GM19351 (cell line): ENCODE data around the gene GNAI1.

Experiments used
- ATAC-seq: cut with Tn5 transposase; IDR thresholded peaks from one replicate; pipeline ENCODE4 v1.9.1; 2021; ENCODE audit warnings: mild to moderate bottlenecking, moderate library complexity; ENCODE audit not compliant: unreplicated experiment

GNAI1 gene

DNA sequence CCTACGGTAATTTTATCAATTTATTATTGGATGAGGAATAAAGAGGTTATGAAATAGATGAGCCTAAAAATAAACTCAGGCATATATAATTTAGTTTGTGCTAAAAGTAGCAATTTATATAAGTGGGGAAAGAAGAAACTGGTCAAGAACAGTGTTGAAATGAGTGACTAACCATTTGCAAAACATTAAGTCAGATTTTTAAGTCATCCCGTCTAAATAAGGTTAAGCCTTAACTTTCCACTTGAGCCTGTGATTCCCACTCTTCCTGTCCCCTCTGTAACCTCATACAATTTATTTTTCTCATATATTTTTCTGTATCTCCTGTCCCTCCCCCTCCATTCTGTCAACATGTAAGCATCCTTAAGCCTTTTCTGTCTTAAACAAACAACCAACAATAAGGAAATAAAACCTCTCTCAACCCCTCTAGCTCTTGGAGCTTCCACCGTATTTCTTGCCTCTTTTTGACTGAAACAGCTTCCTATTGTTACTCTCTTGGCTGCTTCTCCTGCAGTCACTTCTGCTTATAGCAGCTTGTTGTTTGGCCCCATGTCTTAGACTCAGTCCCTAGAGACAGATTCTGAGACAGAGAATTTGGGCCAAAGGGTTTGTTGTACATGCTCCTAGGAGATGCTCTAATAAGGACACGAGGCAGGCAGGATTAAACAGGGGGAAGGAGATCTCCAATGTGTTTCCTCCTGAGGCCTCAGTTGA lies 109.7 kb downstream of the GNAI1 start:
- ATAC-seq: no peak

DNA sequence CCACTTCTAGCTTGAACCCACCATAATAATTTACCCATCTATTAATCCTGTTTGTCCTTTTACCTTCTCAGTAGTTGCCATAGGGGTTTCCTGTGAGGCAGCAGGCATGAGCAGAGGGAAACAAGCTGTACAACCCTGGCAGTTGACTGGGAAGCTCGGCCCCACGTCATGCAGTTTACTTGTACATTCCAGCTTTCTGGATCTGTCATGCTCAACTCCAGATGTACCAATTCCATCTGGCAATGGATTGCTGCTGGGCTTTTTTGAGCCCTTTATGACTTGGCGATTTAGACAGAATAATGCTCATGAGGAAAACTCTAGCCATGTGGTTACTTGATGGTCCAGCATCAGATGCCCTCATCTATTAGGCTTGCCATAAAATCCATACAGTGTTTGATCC lies 112.5 kb downstream of the GNAI1 start:
- no peak for ATAC-seq

DNA sequence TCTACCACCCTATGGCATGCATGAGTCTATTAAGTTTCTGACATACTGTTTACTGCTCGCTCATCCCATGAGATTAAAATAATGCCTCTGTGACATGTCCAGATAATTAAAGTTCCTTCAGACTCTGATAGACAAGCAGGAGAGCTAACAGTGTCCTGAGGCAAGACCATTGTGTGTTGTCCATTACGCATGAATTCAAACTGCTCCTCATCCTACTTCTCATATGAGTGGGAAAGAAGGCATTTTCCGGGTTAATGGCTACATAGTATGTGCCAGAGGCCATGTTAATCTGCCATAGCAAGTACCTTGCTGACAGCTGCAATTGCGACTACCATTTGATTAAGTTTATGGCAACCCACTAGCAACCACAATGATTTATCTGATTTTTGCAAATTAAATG lies 113.3 kb downstream of the GNAI1 start:
- ATAC-seq: no peak

DNA sequence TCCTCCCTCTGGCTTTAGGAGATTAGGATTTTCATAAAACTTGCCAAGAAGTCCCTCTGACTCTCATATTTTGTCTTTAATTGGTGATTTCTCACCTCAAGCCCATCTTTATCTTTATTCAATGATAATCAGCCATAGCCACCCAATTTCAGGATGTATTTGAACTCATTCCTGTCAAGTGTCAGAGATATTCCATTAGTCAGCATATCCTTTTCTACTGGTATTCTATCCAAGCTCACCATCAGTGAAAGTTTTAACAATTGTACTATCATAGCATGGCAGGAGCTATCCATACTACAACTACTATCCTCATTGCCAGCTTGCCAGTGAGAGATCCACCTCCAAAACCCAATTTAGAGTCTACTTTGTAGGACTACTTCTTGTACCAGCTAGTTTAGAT lies 114.6 kb downstream of the GNAI1 start:
- no peak for ATAC-seq

DNA sequence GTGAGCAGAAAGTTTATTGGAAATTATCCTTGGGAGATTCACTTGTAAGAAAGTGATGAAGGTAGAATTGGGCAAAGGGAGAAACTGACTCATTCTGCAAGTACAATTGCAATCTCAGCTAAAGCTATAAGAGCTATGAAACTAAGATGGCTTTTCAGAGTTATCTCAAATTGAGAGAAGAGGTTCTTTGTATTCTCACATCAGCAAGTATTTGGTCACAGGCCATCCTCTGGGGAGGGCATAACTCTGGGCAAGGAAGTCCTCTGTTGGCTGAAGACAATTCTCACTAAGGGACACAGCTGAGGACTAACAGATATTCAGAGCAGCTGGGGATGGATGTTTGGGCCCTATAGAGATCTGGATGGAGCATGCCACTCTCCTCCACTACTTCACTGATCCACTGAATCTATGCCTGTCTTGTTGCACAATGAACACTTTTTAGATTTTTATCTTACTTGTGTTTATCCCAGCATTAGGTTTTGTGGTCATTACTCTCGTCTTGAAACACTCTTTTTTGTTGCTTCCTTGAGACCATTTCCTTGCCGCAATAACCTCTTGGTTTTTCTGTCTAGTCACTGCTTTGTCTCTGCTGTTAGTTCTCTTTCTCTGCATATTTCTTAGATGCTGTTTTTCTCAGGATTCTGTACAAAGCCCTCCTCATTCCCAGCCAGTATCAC lies 115.1 kb downstream of the GNAI1 start:
- no peak for ATAC-seq

DNA sequence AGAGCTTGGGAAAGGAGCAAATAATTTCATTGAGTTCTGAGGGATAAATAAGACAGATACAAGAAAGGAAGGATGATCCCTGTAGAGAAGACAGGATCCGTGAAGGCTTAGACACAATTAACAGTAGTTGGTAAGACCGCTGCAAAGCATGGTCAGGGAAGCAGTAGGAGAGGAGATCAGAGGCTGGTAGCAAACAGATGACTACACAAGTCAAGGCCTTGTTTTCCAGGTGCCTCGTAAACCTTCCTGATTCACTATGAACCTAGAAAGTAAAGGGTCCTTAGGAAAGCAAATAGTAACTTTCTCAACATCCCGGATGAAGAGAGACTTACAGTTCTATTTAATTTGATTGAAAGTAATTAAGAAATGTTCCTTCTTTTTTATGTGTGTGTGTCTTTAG lies 118.6 kb downstream of the GNAI1 start:
- no peak for ATAC-seq

DNA sequence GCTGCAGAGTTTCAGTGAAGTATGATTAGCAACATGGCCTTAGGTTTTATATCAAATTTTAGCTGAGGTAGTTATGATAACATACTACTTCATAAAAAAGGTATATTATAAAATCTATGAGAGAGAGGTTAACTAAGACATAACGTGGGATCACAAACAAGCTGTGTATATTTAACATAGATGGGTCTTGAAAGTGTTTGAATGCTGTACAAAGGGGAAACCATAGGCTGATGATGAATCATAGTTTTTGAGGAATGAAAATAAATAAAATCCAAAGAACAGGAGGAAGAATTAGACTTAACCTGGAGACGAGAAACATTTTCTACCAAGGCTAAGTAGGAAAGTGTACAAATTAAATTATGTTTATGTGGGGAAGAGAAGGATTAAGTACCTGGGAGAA lies 119.0 kb downstream of the GNAI1 start:
- no peak for ATAC-seq

DNA sequence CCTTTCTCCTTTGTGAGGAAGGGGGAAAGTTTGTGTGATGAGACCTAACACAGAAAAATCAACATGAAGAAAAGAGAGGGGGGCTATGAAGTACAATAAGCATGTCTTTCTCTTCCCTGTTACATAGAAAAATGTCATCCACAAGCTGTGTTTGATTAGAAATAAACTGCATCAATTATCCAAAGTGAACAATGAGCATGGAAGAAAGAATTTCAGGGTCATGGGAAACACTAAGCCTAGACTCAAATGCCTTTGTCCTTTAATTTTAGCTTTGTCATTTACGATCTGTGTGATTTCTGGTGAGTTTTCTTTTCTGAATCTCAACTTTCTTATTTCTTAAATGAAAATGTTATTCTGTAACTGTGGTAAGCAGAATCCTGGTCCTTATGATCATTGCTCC lies 121.0 kb downstream of the GNAI1 start:
- ATAC-seq: no peak

DNA sequence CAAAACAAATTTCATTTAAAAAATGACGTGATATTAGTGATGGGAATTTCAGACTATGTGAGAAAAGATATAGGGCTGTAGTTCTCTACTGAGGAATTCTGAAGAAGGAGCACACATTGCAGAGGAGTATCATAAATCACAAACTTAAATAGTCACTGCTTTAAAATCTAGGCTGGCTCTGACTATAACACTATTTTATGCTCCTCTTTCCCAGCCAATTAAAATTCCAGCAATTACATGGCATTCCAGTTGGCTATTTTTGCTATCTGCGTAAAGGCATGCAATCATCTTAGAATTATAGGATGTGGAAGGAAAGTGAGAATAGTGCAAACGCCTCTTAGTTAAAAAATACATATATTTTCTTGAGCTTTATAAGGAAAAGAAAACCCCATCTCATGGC lies 123.1 kb downstream of the GNAI1 start:
- no peak for ATAC-seq

DNA sequence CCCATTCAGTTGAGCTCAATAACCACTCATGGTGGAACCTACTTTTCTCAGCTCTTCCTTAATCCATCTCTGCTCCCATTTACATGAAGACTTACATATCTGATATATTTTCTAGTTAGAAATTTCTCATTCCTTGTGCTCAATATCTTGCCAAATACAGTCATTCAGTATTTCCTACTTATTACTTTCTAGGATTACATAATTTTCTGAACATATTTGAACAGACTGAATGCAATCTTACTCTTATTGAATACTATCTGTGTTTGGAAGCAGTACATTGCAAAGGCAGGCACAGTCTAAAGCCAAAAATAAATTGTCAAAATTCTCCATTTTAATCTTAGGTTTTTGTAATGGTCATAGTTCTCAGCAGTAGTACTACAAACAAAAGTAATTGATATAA lies 126.0 kb downstream of the GNAI1 start:
- no peak for ATAC-seq

DNA sequence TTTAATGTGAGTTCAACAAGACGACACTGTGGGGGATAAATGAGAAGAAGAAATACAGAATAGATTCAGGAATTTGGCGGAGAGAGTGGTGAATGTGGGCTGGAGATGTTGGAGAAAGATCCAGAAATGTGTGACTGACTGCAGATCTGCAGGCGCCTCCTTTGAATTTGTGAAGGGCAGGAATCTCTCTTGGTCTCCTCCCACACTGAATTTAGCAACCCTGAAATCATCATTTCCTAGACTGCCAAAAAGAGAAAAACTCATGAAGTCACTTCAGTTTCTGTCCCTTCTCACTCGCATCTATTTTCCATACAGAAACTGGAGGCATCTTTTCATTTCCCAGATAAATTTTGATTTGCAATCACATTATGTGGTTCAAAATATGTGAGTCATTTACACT lies 128.7 kb downstream of the GNAI1 start:
- no peak for ATAC-seq

DNA sequence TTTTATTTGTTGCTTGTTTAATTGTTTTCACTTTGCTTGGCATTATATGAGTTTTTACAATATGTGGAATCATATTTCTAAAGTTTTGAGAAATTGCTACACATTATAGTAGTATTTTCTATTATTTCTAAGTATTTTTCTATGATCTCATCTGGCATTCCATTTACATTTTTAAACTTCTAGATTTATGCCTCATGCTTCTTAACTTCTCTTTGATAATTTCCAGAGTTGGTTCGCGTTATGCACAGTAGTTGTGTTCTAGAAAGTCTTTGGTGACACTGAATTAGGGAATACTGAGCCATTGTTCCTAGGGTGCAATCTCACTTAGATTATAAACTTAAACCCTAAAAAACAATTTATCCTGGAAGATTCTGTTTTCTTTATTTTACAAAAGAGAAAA lies 129.2 kb downstream of the GNAI1 start:
- ATAC-seq: no peak

DNA sequence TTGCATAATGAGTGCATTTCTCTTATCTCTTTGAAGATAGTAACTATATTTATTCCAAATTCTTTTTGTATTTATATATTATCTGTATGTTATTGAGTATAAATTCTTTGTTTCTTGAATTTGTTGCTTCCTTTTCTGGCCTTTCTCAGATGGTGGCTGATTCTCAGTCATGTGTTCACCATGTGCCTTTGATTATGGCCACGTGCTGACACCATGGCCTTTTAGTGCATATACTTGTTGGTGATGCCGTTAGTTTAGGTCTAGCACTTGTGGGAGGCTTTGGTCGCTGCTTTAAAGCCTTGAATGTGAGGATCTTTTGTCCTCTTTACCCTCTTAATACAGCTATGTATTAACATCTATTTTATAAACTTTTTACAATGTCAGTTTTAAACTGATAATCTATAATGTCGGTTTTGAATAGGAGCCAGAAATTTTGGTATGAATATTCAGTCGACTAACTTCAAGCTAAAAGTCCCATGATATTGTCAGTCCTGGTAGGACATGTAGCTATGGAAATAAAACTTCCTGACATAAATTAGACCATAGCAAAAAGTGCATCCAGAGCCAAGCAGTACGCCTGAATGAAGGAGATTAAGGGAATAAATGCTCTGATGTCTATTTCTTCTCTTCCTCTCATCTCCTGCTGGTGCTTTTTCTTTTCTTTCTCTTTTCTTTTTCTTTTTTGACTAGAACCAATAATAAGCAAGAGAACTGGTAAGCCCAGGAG lies 130.3 kb downstream of the GNAI1 start:
- ATAC-seq: no peak

DNA sequence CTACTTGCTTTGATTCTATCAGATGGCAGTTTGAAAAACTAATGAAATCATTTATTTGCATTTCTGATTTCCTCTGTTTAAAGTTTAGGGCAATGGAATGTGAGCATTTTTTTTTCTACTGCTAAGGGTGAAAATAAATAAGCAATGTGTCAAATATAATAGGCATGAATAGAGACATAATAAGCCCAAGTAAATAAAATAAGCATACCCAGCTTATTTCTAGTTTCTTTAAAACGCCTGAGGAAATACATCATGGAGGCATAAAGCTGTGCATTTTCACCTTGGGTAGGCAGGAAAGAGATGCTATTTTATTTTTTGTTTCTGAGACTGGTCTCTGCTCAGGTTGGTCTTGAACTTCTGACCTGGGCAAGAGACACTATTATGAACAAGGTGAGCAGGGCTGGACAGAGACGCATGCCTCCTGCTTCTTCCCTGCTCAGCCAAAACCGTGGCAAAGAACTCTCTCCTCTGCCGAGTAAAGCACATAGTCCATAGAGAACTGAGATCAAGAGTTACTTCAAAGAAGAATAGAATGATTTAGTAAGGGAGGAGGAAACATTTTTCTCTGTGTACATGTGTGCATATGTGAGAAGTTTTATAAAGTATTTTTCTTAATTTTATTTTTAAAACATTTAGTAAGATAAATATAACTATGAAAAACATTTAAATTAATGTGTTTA lies 138.1 kb downstream of the GNAI1 start:
- ATAC-seq: no peak

DNA sequence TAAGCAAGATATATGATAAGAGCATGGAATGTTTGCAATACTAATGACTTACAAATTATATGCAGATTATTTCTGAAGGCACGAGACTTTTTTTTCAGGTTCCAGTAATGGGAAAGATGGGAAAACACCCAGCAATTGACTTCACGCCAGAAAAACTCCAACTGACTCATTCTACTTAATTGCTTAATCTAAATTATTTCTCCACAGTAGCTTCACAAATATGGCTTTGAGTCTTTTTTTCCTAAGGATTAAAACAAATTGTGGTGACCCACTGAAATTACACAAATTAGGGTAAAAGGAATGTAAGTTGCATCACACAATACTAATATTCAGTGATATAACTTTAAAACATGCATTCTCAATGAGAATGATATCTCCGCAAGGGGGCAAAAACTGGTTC lies 138.7 kb downstream of the GNAI1 start:
- no peak for ATAC-seq

DNA sequence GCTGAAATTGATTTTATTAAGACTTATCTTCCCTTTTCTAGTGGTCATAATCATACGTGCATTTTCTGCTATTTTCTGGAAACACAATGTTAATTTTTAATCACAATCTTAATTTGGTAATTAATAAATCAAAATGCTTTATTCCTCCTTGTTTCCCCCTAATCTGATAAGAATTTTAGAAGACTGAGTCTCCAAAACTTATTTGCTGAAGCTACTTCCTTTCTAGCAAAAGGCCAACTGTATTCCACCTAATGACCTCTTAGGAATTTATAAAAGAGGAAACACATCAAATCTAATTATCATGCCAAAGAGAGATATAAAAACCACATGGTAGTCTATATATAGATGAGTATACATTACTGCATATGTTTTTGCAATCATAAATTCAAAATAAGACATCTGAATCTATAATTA lies 140.6 kb downstream of the GNAI1 start:
- ATAC-seq: no peak
